GM21360 (cell line): ENCODE data around the gene BCL11A.
A peak's percentile ranks its signal among the peaks of the same experiment; 100 is the strongest.

Experiments
- ATAC-seq: cut with Tn5 transposase; IDR thresholded peaks from one replicate; pipeline ENCODE4 v1.9.1; 2021; ENCODE audit warnings: mild to moderate bottlenecking, moderate library complexity; ENCODE audit not compliant: unreplicated experiment

BCL11A gene

DNA sequence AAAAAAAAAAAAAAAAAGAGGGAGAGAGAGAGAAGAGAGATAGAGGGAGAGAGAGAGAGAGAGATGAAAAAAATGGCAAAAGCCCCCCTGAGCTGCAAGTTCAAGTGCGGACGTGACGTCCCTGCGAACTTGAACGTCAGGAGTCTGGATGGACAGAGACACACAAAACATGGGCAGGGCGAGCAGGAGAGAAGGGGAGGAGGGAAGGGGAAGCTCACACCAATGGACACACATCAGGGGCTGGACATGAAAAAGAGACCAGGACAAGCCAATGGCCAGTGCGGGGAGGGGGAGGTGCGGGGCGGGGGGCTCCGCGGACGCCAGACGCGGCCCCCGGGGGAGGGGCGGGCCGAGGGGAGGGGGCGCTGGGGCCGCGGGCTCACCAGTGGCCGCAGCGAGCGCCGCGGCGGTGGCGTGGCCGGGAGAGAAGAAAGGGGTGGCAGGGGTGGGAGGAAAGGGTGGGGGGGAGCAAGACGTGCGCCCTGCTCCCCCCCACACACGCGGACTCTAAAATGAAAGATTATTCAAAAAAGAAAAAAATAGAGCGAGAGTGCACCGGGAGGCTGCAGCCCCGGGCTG lies at the start of gene BCL11A:
TSS of gene BCL11A (minus strand) at position 160 of the 579 bp plus-strand sequence. CDS start 384 bp downstream, outside the sequence.
- no peak for ATAC-seq

DNA sequence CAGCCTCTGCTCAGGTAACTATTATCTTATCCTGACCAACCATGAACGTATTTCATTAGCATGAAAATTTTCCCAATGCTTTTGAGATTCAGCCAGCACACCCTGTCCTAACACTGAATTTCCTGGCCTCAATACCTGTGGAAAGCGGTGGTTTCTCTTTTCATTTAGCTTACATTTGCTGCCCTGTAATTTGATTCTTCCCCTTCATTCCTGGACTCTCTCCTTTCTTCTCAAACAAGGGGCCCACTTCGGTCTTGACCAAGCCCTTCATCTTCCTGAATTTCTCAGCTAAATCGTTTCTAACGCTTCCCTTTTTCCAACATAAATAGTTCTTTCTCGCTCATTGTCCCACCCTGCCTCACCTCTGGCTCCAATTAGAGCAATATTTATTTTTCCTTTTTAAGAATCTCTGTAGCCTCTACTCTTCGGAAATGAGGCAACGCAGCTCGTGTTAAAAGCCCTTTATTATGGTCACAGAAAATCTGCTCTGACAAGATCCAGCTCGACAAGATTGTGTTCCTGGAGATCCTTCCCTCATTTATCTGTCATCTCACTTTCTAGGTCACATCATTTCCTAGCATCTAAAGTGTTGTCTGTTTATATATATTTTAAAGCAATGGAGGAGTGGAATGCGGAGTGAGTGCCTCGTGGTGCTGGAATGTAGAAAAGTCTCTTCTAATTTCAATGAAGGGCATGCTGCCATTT lies 49.5 kb upstream of the BCL11A start:
- no peak for ATAC-seq

DNA sequence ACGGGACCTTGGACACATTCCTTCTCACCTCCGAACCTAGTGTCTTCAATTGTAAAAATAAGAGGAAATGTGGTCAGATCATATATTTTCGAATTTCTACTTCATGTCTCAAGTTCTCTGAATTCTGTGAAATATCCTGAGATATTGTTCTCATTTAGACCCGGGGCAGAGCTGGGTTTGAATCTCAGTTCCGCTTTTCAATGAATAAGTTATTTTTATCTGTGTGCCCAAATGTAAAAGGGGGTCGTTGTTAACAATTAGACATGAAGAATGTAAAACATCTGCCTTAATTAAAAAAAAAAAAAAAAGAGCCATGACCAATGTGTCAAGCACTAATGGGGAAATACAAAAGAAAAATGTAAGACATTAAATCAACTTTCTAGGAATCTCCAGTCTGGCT lies 48.9 kb upstream of the BCL11A start:
- ATAC-seq, result no peak

DNA sequence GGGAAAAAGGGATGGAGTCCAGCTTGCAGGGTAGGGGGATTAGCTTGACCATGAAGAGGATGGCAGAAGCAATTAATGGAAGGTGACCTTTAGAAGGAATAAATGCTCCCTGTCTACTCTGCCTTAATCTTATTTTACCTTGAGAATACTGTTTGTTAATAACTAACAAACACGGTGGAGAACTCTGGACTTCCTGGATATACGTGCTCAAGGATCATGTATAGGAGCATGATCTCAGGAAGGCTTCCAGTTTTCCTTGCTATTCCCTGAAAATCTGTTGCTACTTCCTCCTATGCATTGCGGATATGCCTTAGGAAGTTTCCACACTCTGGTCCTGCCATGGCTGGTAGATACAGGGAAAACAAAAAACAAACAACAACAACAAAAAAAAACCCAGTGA lies 44.8 kb upstream of the BCL11A start:
- ATAC-seq, result no peak

DNA sequence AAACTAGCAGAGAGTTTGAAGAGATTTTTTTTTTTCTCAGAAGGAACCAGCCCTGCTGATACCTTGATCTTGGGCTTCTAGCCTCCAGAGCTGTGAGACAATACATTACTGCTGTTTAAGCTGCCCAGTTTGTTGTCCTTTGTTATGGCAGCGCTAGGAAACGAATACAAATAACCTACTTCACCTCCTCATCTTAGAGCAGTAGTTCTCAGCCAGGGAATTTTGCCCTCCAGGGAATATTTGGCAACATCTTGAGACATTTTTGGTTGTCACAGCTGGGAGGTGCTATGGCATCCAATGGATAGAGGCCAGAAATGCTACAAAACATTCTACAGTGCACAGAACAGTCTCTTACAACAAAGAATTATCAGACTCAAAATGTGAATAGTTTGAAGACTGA lies 43.9 kb upstream of the BCL11A start:
- no peak for ATAC-seq

DNA sequence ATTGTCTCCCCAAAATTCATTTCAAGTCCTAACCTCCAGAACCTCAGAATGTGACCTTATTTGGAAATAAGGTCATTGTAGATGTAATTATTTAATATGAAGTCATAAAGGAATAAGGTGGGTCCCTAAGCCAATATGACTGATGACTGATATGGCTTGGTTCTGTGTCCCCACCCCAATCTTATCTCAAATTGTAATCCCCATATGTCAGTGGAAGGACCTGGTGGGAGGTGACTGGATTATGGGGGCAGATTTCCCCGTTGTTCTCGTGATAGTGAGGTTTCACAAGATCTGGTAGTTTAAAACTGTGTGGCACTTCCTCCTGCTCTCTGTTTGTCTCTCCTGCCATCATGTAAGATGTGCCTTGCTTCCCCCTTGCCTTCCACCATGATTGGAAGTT lies 43.0 kb upstream of the BCL11A start:
- ATAC-seq, result no peak

DNA sequence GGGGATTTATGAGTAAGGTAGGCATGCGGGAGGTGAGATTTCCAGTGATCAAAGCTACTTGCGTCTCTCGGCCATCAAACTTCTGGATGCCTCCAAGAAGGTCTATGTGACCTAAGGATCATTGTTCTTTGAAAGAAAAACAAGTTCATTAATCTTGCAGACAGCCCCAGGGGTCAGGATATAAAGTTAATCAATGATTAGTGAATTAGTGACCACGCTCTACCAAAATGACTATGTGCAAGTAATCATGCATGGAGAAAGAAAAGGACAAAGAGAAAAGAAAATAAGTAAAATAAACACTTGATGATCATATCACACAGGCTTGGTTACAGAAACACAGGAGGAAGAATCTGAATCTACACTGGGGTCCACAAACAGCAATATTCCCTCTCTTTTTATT lies 42.5 kb upstream of the BCL11A start:
- no peak for ATAC-seq

DNA sequence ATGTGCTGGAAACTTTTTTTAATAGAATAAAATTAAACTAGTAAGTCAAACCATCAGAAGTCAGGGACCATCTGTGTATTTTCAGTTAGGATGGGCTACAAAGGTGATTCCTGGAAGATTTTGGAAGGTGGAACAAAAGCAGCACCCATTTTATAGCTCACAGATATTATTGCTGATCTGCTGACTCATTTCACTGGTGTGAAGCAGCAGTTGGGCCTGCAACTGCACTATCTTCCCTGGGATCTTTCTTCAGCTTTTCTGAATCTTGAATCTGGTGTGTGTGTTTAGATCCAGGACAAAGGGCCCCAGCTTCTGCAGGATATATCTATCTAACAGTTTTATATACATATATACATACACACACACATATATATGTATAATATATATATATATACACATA lies 35.6 kb upstream of the BCL11A start:
- ATAC-seq, result no peak

DNA sequence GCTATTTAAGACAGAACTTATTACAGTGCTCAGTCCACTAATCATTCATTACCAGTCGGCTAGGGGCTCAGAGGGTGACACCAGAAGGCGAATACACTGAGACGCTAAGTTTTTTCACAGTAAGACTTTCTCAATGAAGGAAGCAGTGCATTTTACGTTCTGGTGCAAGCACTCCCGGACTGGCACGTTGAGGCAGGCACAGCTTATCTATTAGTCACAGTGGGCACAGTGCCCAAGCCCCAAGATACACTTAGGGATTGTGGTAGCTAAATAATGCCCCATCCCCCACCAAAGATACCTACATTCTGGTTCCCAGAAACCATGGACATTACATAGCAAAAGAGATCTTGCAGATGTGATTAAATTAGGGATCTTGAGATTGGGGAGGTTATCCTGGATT lies 32.6 kb upstream of the BCL11A start:
- no peak for ATAC-seq

DNA sequence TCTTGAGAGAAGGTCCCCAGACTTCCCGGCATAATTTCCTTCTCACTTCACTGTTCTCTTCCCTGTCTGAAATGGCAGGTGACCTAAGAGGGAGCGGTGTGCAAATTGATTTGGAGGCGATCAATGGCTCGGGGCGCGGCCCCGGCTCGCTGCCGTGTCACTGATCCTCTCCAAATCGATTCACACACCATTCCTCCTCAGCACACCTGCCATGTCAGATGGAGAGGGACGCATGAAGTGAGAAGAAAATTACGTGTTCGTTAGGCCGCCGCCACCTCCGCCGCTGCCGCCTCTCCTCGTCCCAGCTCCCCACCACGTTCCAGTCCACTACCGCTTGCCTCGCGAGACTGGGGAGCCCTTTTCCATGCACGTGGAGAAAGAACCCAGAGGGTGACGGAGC lies 31.8 kb upstream of the BCL11A start:
- no peak for ATAC-seq

DNA sequence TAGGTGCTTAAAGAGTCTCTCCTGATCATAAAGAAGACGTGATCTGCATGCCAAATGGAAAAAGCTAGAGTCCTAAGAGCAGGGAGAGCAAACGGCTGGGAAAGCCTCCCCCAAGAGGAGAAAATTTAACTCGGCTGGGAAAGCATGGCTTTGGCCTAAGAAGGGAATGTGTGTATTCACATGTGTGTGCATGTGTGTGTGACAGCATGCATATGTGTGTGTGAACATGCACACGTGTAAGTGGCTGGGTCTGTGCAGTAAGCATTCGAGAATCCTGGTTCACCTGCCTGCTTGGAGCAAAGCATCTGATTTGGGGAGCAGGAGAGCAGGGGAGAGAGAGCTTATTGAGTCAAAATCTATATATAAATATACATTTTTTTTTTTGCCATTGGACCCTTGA lies 30.1 kb upstream of the BCL11A start:
- no peak for ATAC-seq

DNA sequence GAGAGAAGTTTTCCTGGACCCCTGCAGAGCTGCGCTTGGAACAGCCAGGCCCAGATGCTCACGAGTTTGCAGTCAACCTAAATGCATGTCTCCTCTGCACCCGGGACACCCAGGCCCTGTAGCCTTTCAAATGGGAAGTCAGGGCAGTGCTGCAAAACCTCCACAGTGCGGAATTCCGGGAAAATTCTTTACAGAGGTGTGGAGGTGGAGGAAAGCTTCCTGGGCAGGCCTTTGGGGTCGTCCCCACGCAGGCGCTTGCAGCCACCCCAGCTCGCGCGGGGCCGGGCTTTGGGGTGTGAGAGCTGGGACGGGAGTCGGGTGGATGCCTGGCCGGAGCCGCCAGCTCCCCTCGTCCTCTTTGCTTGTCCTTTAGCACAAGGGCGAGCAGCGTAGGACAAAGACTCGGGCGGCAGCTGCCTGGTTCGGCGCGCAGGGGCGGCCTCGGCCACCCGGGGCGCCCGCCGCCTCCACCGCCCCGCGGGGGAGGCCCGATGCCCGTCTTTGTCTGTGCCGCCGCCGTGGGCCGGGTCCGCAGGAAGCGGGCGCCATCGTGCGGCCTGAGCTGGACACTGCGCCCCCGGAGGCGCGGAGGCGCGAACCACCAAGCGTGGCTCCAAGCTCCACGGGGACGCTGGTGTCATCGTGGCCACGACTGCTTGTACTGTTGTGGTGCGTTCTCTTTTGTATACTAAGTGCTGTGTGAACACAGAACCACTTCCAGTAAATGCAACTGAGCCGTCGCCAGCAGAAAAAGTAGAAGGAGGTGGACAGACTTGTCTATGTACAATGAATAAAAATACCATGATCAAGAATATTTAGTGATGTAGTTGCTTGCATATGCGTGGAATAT lies 28.2 kb upstream of the BCL11A start:
- ATAC-seq, result peak; percentile 93

DNA sequence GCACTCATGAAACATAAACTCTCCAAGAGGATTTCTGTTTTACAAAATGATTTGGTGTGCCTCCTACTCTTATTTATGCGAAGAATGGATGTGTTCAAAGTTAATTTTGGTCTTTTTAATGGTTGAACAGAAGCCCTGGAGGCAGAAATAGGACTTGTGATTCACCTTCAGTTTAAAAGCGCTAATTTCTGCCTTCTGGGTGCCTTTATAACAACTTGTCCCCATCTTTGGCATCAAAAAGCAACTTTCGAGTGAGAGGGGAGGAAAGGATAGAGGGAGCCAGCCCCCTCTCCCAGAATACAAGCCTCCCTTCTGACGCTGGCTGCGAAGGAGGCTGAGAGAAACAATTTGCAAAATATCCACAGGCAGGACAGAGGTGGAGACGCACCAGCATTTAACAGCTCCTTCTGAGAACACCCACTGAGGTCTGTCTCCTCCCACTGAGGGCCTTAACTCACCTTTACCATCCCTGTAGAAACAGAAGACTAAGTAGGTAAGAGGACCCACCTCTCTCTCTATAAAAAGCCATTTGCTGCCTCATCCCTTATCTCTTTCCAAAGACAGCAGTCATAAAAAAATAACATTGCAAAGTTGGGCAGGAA lies 24.3 kb upstream of the BCL11A start:
- ATAC-seq, result no peak

DNA sequence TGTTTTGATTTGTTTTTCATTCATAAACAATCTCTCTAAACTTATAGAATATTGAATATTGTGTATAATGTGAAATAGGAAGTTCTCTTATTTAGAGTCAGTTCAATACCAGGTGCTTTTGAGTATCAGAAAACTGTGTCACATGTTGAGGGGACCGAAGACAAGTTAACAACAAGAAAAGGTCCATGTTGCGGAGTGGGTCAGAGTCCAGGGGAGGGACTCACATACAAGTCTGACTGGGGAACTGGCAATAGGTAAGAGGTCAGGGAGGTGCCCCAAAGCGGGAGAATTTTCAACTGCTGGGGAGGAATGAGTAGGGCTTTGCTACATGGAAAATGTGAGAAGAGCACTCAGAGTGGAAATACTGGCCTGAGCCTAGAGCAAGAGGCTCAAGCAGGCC lies 19.8 kb upstream of the BCL11A start:
- no peak for ATAC-seq

DNA sequence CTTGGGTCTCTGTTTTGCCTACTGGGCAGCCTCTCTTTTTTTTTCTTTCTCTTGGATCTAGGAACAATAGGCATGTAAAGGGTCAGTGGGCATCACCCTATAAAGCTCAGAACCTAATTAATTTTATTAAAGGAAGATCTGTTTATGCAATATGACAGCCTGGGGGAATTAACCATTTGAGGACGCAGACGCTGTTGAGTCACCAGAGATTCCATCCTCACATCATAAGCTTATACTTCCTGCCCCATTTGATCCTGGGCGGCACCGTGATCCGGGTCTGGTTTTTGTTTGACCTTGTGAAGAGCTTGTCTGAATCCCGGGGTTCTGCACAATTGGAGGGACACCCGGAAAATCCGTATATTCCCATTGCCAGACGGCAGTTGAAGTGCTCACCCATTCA lies 16.8 kb upstream of the BCL11A start:
- ATAC-seq, result no peak

DNA sequence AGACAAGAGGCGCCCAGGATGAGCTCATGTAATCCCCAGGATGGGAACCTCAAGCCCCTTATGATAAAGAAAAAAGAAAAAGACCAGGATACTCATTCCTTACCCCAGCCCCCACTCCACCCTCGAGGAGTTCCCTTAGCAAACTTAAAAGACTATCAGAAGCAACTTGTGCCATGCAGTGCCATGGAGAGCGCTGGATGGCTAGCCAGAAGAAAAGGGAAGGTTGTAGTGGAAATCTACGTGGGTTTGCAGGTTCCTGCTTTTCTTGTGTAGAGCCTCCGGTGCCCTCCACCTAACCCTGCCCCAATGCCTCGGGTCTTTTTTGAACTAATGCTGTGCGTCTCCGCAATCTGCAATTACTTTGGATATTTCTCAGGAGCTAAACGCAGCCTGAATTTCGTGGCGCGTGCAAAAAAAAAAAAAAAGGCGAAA lies 16.2 kb upstream of the BCL11A start:
- no peak for ATAC-seq

DNA sequence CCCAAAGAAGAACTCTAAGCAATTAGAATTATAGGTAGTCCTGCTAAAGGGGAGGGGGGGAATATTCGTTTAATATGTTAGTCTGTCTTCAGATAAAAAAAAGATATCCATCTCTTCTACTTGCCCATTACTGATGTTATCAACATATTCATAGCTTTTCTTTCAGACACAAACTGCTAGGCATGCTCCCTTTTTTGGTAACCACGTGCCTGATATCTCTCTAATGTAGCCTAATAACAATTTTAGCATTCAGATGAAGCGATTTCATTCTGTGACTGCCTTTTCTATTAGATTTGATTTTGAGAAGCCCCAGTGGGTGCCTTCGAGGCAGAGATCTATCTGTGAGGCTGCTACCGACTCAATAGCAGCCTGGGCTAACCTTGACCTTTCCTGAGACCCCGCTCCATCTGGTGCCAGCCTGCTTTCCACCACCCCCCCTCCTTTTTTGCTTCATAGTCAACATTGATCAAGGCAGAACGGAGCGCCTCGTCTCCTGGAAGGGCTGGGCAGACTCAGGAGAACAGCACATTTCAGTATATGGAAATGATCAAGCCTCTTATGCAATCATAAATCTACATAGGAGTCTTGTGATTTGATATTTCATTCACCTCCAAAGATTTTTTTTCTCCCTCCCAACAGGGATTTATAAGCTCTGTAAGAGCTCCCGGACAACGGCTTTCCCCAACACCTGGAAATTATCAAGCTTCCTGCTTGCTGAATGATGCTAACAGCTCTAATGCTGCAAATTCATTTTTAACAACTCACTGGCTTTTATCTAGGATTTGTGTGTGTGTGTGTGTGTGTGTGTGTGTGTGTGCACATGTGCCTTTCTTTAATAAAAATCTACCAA lies 14.7 kb upstream of the BCL11A start:
- ATAC-seq, result no peak

DNA sequence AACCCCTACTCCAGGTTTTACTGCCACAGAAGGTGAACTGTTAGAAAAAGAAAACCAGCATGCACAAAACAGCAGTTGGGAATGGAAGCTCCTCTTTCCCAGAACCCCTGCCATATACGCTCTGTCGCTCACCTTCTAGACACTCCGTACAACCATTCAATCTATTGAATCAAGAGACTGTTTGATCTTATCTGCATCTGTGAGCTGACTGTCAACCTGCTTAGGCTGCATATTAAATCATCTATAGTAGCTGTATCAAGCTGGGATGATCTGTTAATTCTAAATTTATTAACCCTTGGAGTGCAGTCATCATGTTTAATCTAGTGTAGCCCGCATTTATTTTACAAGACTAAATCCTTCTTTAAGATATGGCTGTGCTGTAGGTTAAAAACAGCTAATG lies 13.6 kb upstream of the BCL11A start:
- ATAC-seq, result no peak

DNA sequence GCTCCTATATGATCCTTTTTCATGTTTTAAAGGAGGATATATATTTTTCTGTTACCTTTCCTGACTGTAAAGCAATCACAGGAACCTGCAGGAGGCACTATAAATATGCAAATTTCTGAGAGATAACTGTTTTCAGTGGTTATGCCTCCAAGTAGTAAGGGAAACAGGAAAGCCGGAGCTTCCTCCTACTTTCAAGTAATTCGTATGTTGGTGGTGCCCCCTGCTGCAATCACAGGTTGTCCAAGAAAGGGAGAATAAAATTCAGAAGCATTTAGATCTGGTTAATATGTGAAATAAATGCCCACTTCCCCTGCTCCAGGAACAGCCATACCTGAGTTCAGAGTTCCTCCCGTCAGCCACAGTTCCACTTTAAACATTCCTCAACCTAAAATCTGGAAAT lies 12.0 kb upstream of the BCL11A start:
- peak; percentile 44 for ATAC-seq

DNA sequence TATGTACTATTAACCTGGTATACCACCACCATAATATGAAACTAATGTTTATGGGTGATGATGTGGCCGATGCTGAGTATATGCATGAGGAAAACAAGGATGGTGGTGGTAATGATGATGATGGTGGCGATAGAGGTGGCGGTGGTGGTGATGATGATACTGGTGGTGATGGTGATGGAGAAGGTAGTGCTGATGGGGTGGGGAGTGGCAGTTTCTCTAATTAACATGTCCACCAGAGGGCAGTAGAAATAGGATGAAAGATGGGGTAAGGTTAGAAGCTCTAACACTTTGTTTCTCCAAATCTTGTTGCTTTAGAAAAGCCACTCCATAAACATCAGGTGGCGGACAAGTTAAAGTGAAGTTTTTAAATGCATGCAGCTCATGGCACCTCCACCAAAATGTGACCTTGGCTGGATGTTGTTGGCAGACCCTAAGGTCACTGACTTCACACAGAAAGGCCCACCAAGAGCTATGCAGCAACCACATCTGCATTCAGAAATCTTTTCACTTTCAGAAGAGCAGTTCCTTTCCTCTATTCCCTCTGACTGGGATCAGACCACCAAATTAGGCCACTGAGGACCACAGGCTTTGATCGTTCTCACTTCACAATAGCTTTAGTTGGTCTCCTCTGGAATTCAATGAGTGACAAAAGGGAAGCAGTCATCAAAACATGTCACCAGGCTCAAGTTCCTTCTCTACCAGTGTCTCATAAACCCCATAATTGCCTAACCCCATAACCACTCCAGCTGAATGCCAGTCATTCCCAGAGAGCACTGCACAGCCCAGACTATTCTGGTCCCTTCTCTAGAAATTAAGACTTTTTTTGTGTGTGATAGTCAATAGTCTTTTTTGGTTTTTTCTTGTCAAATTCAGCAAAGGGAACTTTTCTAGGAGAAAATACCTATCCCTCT lies 7.5 kb upstream of the BCL11A start:
- peak; percentile 39 for ATAC-seq
